ENCODE data around the gene VIPAS39.
"Not testable (repeated sequence)": the region's sequence is repeated elsewhere in the genome, so short reads cannot be mapped to it uniquely, and the experiment has no call there.

VIPAS39 gene

DNA sequence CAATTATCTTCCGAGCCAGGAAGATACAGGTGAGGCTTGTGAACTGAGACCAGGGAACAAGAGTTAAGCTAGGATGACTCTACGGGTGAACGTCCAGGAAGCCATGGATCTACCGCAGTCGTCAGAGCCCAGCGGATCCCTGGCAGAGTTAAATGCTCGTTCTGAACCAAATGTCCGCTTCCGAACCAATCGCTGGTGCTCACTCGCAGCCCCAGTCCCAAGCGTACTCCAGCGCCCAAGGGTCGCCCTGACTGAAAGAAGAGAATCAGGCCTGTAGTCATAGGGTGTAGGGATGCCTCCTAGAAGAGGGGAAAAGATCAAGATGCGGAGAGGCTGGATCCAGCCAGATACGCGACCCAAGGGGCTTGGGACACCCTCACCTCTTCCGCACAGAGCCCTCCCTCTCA, 283 bp downstream of the VIPAS39 start:
- Mint-ChIP-seq H3K36me3 (ENCODE audit: low read depth) (peaks cover 65% of the 10 kb centered on the region), H3K4me1 (ENCODE audit: low read depth) (peaks cover 23% of the 10 kb centered on the region), H3K27me3 (no peaks in the 10 kb centered on the region), H3K9me3 (no peaks in the 10 kb centered on the region), H3K4me3 (peak overlapping the region; percentile 100), H3K27ac (peak overlapping the region; percentile 98)
- intact Hi-C loops (cut with micrococcal nuclease), result loop anchor here (1.0 kb wide), 4 partner anchors 80 to 251 kb away; partner anchors contain the start of genes ALKBH1, POMT2, SAMD15 and SLIRP

DNA sequence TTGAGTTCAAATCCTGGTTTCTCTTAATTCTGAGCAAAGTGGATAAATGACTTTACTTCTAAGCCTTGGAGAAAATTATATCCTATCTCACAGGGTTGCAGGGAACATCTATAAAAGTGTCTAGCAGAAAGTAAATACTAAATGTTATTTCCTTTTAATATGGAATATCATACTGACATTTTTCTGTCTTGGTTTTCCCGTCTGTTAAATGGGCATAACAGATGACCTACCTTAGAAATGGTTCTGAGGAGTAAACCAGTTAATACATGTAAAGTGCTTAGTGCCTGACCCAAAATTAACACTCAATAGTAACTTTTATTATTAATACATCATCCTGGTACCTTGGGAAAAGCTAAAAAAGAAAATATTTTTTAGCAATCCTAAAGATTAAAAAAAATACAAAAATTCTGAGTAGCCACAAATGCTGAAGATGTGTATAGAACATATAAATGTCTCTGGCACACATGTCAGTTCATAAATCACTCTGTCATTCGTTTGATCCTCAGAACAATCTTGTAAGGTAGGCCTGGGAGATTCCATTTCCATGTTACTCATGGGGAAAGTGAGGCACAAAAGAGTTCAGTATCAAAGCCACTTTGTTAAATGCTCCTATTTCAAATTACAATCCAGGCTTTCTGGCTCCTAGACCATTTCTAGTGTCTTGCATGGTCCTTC, 1.3 kb downstream of the VIPAS39 start:
- Mint-ChIP-seq H3K27me3 (no peaks in the 10 kb centered on the region), H3K36me3 (ENCODE audit: low read depth) (peaks cover 65% of the 10 kb centered on the region), H3K9me3 (no peaks in the 10 kb centered on the region), H3K4me3 (peak overlapping the region; percentile 100), H3K27ac (no peak overlapping the region), H3K4me1 (ENCODE audit: low read depth) (peaks cover 23% of the 10 kb centered on the region)
- intact Hi-C loops (cut with micrococcal nuclease), result no loop called here

DNA sequence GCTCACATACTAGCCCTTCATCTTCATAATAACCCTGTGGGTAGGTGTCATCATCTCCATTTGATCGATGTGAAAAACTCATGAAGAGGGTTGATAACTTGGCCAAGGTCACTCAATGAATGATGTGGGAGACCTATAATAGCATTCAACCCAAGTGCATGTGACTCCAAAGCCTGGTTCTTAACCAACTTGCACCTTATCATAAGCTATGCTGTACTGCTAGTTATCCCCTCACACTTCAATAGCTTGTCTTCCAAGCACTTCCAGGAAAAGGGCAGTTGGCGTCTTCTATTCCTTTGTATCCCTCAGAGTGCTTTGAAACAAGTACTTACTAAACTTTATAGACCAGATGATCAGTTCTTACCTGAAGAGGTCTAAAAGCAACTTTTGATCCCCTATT, 15.2 kb downstream of the VIPAS39 start:
- Mint-ChIP-seq H3K4me1 (ENCODE audit: low read depth) (no peaks in the 10 kb centered on the region), H3K36me3 (ENCODE audit: low read depth) (peaks cover 83% of the 10 kb centered on the region), H3K27ac (no peak overlapping the region), H3K27me3 (no peaks in the 10 kb centered on the region), H3K9me3 (no peaks in the 10 kb centered on the region), H3K4me3 (no peak overlapping the region)
- intact Hi-C loops (cut with micrococcal nuclease), result no loop called here

DNA sequence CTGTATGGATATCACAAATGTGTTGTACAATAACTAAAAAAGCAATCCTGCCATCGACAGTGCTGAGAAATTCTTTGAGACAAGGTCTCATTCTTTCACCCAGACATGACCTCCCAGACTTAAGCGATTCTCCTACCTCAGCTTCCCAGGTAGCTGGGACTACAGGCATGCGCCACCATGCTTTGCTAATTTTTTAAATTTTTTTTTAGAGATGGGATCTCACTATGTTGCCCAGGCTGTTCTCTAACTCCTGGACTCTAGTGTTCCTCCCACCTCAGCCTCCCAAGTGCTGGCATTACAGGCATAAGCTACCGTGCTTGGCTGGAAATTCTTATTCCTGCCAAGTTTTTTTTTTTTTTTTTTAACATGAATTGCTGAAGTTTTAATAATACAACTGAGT, 17.5 kb downstream of the VIPAS39 start:
- no peak overlapping the region for H3K27ac Mint-ChIP-seq
- H3K4me1 Mint-ChIP-seq (ENCODE audit: low read depth), result no peaks in the 10 kb centered on the region
- no peak overlapping the region for H3K4me3 Mint-ChIP-seq
- intact Hi-C loops (cut with micrococcal nuclease), result loop anchor here (10.0 kb wide), 1 partner anchor 295 kb away; no protein-coding TSS in a partner anchor
- H3K27me3 Mint-ChIP-seq, result no peaks in the 10 kb centered on the region
- no peaks in the 10 kb centered on the region for H3K9me3 Mint-ChIP-seq
- peaks cover 90% of the 10 kb centered on the region for H3K36me3 Mint-ChIP-seq (ENCODE audit: low read depth)

DNA sequence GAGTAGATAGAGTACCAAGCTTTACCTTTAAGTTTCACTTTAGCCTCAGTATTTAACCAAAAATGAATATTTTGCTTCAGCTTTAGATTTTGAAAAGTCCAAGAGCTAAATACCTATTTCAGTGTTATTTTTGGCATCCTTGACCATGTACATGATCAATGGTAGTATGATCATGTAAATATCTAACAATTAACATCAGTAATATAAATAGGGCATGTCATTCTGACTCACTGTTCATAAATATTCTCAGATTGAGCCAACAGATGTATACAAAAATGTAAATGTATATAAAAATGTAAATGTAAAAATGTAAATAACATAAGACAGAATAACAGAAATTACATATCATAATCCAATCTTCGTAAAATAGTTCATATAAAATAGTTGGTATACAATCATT, 18.8 kb downstream of the VIPAS39 start:
- intact Hi-C loops (cut with micrococcal nuclease), result loop anchor here (10.0 kb wide), 1 partner anchor 296 kb away; no protein-coding TSS in a partner anchor
- Mint-ChIP-seq H3K4me1 (ENCODE audit: low read depth) (no peaks in the 10 kb centered on the region), H3K9me3 (no peaks in the 10 kb centered on the region), H3K27ac (no peak overlapping the region), H3K4me3 (no peak overlapping the region), H3K27me3 (no peaks in the 10 kb centered on the region), H3K36me3 (ENCODE audit: low read depth) (peaks cover 90% of the 10 kb centered on the region)

DNA sequence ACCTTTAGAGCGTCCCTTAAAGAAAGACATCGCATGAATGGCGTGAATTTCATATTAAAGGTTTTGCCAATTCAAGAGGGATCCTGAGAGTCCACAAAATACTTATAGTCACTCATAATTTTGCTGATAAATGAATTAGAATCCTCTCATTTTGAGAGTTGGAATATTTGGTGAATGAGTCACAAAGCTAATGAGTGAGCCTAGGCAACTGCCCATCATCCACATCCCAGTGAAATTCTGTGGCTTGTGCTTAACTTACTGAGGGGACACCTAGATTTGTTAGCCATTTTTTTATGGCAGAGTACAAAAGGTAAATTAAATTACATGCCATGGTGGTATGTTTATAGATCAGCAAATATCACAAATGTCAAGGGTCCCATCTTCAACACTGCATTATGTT, 21.4 kb downstream of the VIPAS39 start:
- no peaks in the 10 kb centered on the region for H3K9me3 Mint-ChIP-seq
- peaks cover 84% of the 10 kb centered on the region for H3K36me3 Mint-ChIP-seq (ENCODE audit: low read depth)
- no peaks in the 10 kb centered on the region for H3K4me1 Mint-ChIP-seq (ENCODE audit: low read depth)
- H3K27me3 Mint-ChIP-seq, result no peaks in the 10 kb centered on the region
- no peak overlapping the region for H3K27ac Mint-ChIP-seq
- intact Hi-C loops (cut with micrococcal nuclease), result loop anchor here (10.0 kb wide), 1 partner anchor 299 kb away; no protein-coding TSS in a partner anchor
- H3K4me3 Mint-ChIP-seq, result no peak overlapping the region

DNA sequence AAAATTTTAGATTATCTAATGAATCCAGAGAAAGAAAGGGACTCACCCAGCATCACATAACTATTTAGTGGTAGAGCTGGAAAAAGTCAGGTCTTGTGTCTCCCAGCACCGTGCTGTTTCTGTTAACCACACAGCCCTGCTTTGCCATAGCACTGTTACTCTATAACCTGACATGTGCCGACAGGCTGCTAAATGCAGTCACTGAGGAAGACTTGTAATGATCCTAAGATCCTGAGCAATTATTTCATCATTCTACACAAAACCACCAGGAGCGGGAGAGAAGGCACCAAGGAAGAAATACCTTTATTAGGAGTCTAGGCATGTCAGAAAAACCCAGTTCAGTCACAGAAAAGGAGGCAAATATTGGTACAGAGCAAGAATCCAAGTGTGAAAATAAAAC, 31.0 kb downstream of the VIPAS39 start:
- Mint-ChIP-seq H3K27me3 (no peaks in the 10 kb centered on the region), H3K27ac (no peak overlapping the region), H3K4me3 (no peak overlapping the region), H3K4me1 (ENCODE audit: low read depth) (no peaks in the 10 kb centered on the region), H3K9me3 (no peaks in the 10 kb centered on the region), H3K36me3 (ENCODE audit: low read depth) (peaks cover 99% of the 10 kb centered on the region)
- intact Hi-C loops (cut with micrococcal nuclease), result no loop called here

DNA sequence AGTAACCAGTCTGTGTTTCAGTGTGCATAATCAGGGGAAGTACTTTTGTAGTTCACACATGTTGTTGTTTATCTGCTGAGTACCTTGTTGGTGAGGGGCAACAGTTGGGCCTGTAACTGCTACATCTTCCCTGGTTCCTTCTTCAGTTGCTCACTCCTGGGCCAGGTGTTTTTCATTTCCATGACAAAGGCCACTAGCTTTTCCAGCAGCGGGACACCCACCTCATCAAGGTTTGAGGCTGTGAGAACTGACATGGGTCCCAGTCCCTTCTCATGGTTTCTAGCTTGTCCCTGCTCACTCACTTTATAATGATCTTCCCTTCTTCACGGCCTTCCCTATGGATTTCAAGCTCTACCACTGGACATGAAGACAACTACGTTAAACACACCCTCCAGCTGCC, 32.5 kb downstream of the VIPAS39 start:
- Mint-ChIP-seq H3K27me3 (no peaks in the 10 kb centered on the region), H3K9me3 (peaks cover 10% of the 10 kb centered on the region), H3K27ac (no peak overlapping the region), H3K4me3 (no peak overlapping the region), H3K36me3 (ENCODE audit: low read depth) (peaks cover 99% of the 10 kb centered on the region), H3K4me1 (ENCODE audit: low read depth) (no peaks in the 10 kb centered on the region)
- intact Hi-C loops (cut with micrococcal nuclease), result no loop called here

DNA sequence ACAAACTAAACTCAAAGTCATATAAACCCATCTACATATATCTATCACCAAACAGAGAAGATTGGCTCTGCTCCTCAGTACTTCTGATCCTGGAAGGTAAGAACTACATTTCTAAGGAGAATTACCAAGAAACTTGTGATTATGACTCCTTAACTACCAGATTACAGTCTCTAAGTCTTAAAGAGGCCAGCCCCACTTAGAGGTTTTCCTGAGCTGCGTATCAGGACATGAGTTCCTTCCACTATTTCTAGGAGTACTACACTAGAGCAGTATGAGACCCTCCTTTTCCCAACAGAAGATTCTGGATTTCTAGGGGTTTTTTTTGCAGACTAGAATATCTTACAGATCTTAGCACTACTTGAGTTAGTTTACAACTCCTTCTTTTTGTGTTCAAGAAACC, 34.0 kb downstream of the VIPAS39 start, which contains the start of gene NOXRED1:
NOXRED1 (minus strand) TSS at position 101 of the 400 bp plus-strand sequence. CDS start 634 bp downstream, outside the sequence.
- peaks cover 90% of the 10 kb centered on the region for H3K36me3 Mint-ChIP-seq (ENCODE audit: low read depth)
- H3K9me3 Mint-ChIP-seq, result peaks cover 22% of the 10 kb centered on the region
- intact Hi-C loops (cut with micrococcal nuclease), result no loop called here
- H3K4me1 Mint-ChIP-seq (ENCODE audit: low read depth), result no peaks in the 10 kb centered on the region
- no peaks in the 10 kb centered on the region for H3K27me3 Mint-ChIP-seq
- H3K27ac Mint-ChIP-seq, result no peak within 1 kb of the TSS
- no peak within 1 kb of the TSS for H3K4me3 Mint-ChIP-seq

DNA sequence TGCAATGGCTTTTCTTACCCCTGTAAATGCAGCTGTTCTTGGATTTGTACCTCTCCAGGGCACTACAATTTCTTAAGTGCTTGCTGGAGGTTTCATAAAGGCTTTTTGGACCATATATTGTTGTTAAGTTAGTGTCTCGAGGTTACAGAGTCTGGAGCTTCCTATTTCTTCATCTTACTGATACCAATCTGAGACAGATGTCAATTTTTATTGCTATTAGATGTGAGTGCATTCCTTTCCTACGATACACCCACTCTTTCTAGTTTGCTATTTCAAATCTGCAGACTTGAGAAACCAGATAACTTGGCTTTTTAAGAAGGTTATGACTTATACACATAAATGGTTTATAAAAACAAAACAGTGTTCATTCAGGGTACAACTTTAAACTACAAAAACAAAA, 36.2 kb downstream of the VIPAS39 start:
- Mint-ChIP-seq H3K27ac (no peak overlapping the region), H3K27me3 (no peaks in the 10 kb centered on the region), H3K4me1 (ENCODE audit: low read depth) (peaks cover 10% of the 10 kb centered on the region), H3K36me3 (ENCODE audit: low read depth) (peaks cover 67% of the 10 kb centered on the region), H3K9me3 (peaks cover 22% of the 10 kb centered on the region), H3K4me3 (no peak overlapping the region)
- intact Hi-C loops (cut with micrococcal nuclease), result no loop called here

DNA sequence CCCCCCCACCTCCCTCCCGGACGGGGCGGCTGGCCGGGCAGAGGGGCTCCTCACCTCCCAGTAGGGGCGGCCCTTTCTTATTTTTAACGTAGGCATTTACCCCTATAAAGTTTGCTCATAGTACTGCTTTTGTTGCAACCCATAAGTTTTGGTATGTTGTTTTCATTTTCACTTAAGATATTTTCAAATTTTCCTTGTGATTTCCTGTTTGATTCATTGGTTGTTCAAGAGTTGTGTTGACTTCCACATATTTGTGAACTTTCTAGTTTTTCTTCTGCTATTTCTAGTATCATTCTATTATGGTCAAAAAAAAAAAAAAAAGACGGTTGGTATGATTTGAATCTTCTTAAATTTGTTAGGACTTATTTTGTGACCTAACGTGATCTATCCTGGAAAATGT, 40.6 kb downstream of the VIPAS39 start:
- Mint-ChIP-seq H3K27me3 (no peaks in the 10 kb centered on the region), H3K36me3 (ENCODE audit: low read depth) (peaks cover 25% of the 10 kb centered on the region)
- intact Hi-C loops (cut with micrococcal nuclease), result no loop called here

DNA sequence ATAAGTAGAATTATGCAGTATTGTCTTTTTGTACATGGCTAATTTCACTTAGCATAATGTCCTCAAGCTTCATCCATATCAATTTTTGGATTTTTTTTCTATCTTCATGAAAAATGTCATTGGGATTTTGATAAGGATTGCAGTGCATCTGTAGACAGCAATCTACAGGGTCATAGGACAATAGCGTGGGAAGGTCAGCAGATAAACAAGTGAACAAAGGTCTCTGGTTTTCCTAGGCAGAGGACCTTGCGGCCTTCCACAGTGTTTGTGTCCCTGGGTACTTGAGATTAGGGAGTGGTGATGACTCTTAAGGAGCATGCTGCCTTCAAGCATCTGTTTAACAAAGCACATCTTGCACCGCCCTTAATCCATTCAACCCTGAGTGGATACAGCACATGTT, 41.3 kb downstream of the VIPAS39 start:
- H3K9me3 Mint-ChIP-seq, result peaks cover 22% of the 10 kb centered on the region
- H3K27ac Mint-ChIP-seq; intact Hi-C loops (cut with micrococcal nuclease); H3K4me3 Mint-ChIP-seq; H3K27me3 Mint-ChIP-seq; H3K4me1 Mint-ChIP-seq (ENCODE audit: low read depth): not testable (repeated sequence)
- peaks cover 18% of the 10 kb centered on the region for H3K36me3 Mint-ChIP-seq (ENCODE audit: low read depth)

More for the DNA sequence above, 40.6 kb downstream of the VIPAS39 start:
- Mint-ChIP-seq H3K4me1 (ENCODE audit: low read depth) (peaks cover 10% of the 10 kb centered on the region), H3K4me3 (no peak overlapping the region), H3K27ac (no peak overlapping the region), H3K9me3 (peaks cover 22% of the 10 kb centered on the region)

DNA sequence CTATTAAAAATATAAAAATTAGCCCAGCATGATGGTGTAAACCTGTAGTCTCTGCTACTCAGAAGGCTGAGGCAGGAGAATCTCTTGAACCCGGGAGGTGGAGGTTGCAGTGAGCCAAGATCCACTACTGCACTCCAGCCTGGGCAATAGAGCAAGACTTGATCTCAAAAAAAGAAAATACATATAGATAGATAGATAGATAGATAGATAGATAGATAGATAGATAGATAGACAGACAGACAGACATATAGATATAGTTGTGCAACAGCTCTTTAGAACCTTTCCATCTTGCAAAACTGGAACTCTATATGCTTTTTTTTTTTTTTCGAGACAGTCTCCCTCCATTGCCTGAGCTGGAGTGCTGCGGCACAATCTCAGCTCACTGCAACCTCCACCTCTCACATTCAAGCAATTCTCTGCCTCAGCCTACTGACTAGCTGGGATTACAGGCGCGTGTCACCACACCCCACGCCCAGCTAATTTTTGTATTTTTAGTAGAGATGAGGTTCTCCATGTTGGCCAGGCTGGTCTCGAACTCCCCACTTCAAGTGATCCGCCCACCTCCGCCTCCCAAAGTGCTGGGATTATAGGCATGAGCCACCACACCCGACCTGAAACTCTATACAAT, 41.9 kb downstream of the VIPAS39 start:
- not testable (repeated sequence) for H3K4me3 Mint-ChIP-seq, H3K27me3 Mint-ChIP-seq
- H3K36me3 Mint-ChIP-seq (ENCODE audit: low read depth), result peaks cover 12% of the 10 kb centered on the region

DNA sequence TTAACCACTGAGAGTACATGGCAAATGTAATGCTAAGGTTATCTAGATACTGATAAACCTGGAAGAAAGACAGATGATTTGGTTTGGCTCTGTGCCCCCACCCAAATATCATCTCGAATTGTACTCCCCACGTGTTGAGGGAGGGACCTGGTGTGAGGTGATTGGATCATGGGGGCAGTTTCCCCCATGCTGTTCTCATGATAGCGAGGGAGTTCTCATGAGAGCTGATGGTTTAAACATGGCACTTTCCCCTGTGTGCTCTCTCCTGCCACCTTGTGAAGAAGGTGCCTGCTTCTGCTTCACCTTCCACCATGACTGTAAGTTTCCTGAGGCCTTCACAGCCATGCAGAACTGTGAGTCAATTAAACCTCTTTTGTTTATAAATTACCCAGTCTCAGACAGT, 48.3 kb downstream of the VIPAS39 start:
- peaks cover 26% of the 10 kb centered on the region for H3K4me1 Mint-ChIP-seq (ENCODE audit: low read depth)
- H3K36me3 Mint-ChIP-seq (ENCODE audit: low read depth), result no peaks in the 10 kb centered on the region
- no peaks in the 10 kb centered on the region for H3K9me3 Mint-ChIP-seq
- intact Hi-C loops (cut with micrococcal nuclease), result no loop called here
- H3K27me3 Mint-ChIP-seq, result no peaks in the 10 kb centered on the region
- no peak overlapping the region for H3K27ac Mint-ChIP-seq
- H3K4me3 Mint-ChIP-seq, result no peak overlapping the region

More for the DNA sequence above, 41.9 kb downstream of the VIPAS39 start:
- H3K9me3 Mint-ChIP-seq, result peaks cover 18% of the 10 kb centered on the region
- intact Hi-C loops (cut with micrococcal nuclease); H3K27ac Mint-ChIP-seq; H3K4me1 Mint-ChIP-seq (ENCODE audit: low read depth): not testable (repeated sequence)
